Measurements from ENCODE around the gene ABR.
"Not testable (repeated sequence)": the region's sequence is repeated elsewhere in the genome, so short reads cannot be mapped to it uniquely, and the experiment has no call there.

ABR gene

GRCh38 chr17:983921-984320, 195.9 kb downstream of the ABR start:
- no peak for DNase-seq (ENCODE audit: low read depth)

- no peak for DNase-seq (ENCODE audit: low read depth)
Observed at GRCh38 chr17:981292-981658, 198.5 kb downstream of the ABR start.

GRCh38 chr17:980406-981291, 199.1 kb downstream of the ABR start:
- no peak for DNase-seq (ENCODE audit: low read depth)

GRCh38 chr17:979539-980405, 200.0 kb downstream of the ABR start, which contains the start of gene NXN:
Gene NXN (minus strand): TSS chr17:979776.
- DNase-seq (ENCODE audit: low read depth): no peak

GRCh38 chr17:979212-979538, 200.6 kb downstream of the ABR start:
- no peak for DNase-seq (ENCODE audit: low read depth)

- no peak for DNase-seq (ENCODE audit: low read depth)
Observed at GRCh38 chr17:978103-979093, 201.4 kb downstream of the ABR start.

GRCh38 chr17:977166-977565, 202.6 kb downstream of the ABR start:
- DNase-seq (ENCODE audit: low read depth): no peak

- DNase-seq (ENCODE audit: low read depth): no peak
Observed at GRCh38 chr17:976312-976711, 203.5 kb downstream of the ABR start.

- no peak for DNase-seq (ENCODE audit: low read depth)
Observed at GRCh38 chr17:975371-975915, 204.3 kb downstream of the ABR start.

- DNase-seq (ENCODE audit: low read depth): not testable (repeated sequence)
Observed at GRCh38 chr17:974778-975177, 205.0 kb downstream of the ABR start.

GRCh38 chr17:973053-973452, 206.7 kb downstream of the ABR start:
- DNase-seq (ENCODE audit: low read depth): no peak

- not testable (repeated sequence) for DNase-seq (ENCODE audit: low read depth)
Observed at GRCh38 chr17:971861-972260, 207.9 kb downstream of the ABR start.

GRCh38 chr17:970364-970763, 209.4 kb downstream of the ABR start:
- DNase-seq (ENCODE audit: low read depth): no peak

- DNase-seq (ENCODE audit: low read depth): no peak
Observed at GRCh38 chr17:969811-970355, 209.9 kb downstream of the ABR start.

GRCh38 chr17:968812-969730, 210.7 kb downstream of the ABR start:
- no peak for DNase-seq (ENCODE audit: low read depth)

- no peak for DNase-seq (ENCODE audit: low read depth)
Observed at GRCh38 chr17:967122-967521, 212.7 kb downstream of the ABR start.

- no peak for DNase-seq (ENCODE audit: low read depth)
Observed at GRCh38 chr17:965311-965989, 214.3 kb downstream of the ABR start.

GRCh38 chr17:964876-965275, 214.9 kb downstream of the ABR start:
- DNase-seq (ENCODE audit: low read depth): no peak

- no peak for DNase-seq (ENCODE audit: low read depth)
Observed at GRCh38 chr17:962670-963069, 217.1 kb downstream of the ABR start.

GRCh38 chr17:962166-962565, 217.6 kb downstream of the ABR start:
- no peak for DNase-seq (ENCODE audit: low read depth)
